ENCODE measurements around the gene ZSCAN21. TPM values are rescaled to one million over a fixed set of nuclear protein-coding genes. Genes with fewer than 3 reads are reported as not detected.

Gene ZSCAN21
- total RNA-seq, 4 donors from 2014 or later = 6.7 to 15.6 (median 12.1) TPM

GRCh38 chr7:100102950-100103840 is 53.6 kb downstream of the ZSCAN21 start:
- TF ChIP-seq CTCF (IDR thresholded peaks at IDR 0.05; ENCODE audit: low read depth) = no peak

GRCh38 chr7:100105534-100105933 is 56.0 kb downstream of the ZSCAN21 start:
- no peak for TF ChIP-seq CTCF (IDR thresholded peaks at IDR 0.05; ENCODE audit: low read depth)

GRCh38 chr7:100106633-100107032 is 57.1 kb downstream of the ZSCAN21 start:
- no peak for TF ChIP-seq CTCF (IDR thresholded peaks at IDR 0.05; ENCODE audit: low read depth)

- TF ChIP-seq CTCF (IDR thresholded peaks at IDR 0.05; ENCODE audit: low read depth) = no peak
Observed at GRCh38 chr7:100107125-100107737, 57.7 kb downstream of the ZSCAN21 start.

GRCh38 chr7:100107890-100108289 is 58.3 kb downstream of the ZSCAN21 start:
- TF ChIP-seq CTCF (IDR thresholded peaks at IDR 0.05; ENCODE audit: low read depth) = no peak

GRCh38 chr7:100109521-100110163 is 60.1 kb downstream of the ZSCAN21 start:
- TF ChIP-seq CTCF (IDR thresholded peaks at IDR 0.05; ENCODE audit: low read depth) = no peak

GRCh38 chr7:100111156-100111555 is 61.6 kb downstream of the ZSCAN21 start:
- TF ChIP-seq CTCF (IDR thresholded peaks at IDR 0.05; ENCODE audit: low read depth) = no peak
